HepG2 (cell line): ENCODE results near the gene STK32A. TPM values are rescaled to one million over a fixed set of nuclear protein-coding genes. Genes with fewer than 3 reads are reported as not detected.

Experiments used
- ARID5B ChIP-seq: IDR thresholded peaks from 2 replicates; pipeline ENCODE4 v1.4.0; 2020; ENCODE audit warnings: mild to moderate bottlenecking, missing genetic modification reagents
- ATM ChIP-seq: fragments of 450-650 bp; IDR thresholded peaks from 2 replicates; pipeline ENCODE4 v1.7.1; 2017; ENCODE audit warnings: mild to moderate bottlenecking, borderline replicate concordance
- CAMTA2 ChIP-seq: sonication (generic); formaldehyde crosslinking; IDR thresholded peaks from 2 replicates; pipeline ENCODE4 v1.4.0; 2020; ENCODE audit warnings: mild to moderate bottlenecking, missing genetic modification reagents, borderline replicate concordance
- CTCF ChIP-seq: sonication (generic); formaldehyde crosslinking; IDR thresholded peaks from 2 replicates; pipeline ENCODE4 v1.5.0; 2020; ENCODE audit warnings: mild to moderate bottlenecking, missing genetic modification reagents, moderate library complexity
- GTF3A ChIP-seq: sonication (generic); formaldehyde crosslinking; conservative IDR thresholded peaks from 2 replicates; pipeline ENCODE4 v1.4.0; 2020; ENCODE audit warnings: mild to moderate bottlenecking, missing genetic modification reagents
- HOXA3 ChIP-seq: sonication (generic); formaldehyde crosslinking; IDR thresholded peaks from 2 replicates; pipeline ENCODE4 v1.5.0; 2020; ENCODE audit warnings: missing genetic modification reagents
- KDM5B ChIP-seq: sonication (generic); formaldehyde crosslinking; IDR thresholded peaks from 2 replicates; pipeline ENCODE4 v1.4.0; 2020; ENCODE audit warnings: missing genetic modification reagents, mild to moderate bottlenecking, borderline replicate concordance
- KLF16 ChIP-seq, 2 experiments: sonication (generic) in 1 of 2; formaldehyde crosslinking in 1 of 2; IDR thresholded peaks; 2 replicates each; pipeline versions ENCODE4 v1.6.1 to v1.8.0; 2016 to 2023; ENCODE audit warnings: missing genetic modification reagents in 2 of 2, missing compliant biosample characterization in 1 of 2
- NONO ChIP-seq, 2 experiments: fragments of 450-650 bp in 1 of 2; sonication (generic) in 1 of 2; formaldehyde crosslinking in 1 of 2; IDR thresholded peaks in 1 of 2; conservative IDR thresholded peaks in 1 of 2; 2 replicates each; pipeline versions ENCODE4 v1.6.1 to v1.8.0; 2017 to 2022; ENCODE audit warnings: mild to moderate bottlenecking in 1 of 2, missing genetic modification reagents in 1 of 2, moderate library complexity in 1 of 2
- SATB2 ChIP-seq: sonication (generic); formaldehyde crosslinking; IDR thresholded peaks from 2 replicates; pipeline ENCODE4 v1.5.0; 2020; ENCODE audit warnings: missing genetic modification reagents
- SNAPC4 ChIP-seq: sonication (generic); formaldehyde crosslinking; IDR thresholded peaks from 2 replicates; pipeline ENCODE4 v1.4.0; 2020; ENCODE audit warnings: mild to moderate bottlenecking, missing genetic modification reagents
- SNRNP70 ChIP-seq: fragments of 200-400 bp; formaldehyde crosslinking; IDR thresholded peaks from 2 replicates; pipeline ENCODE4 v1.6.1; 2017; ENCODE audit warnings: mild to moderate bottlenecking, low read depth, low read length, moderate library complexity
- STAG1 ChIP-seq: sonication (generic); formaldehyde crosslinking; IDR thresholded peaks from 2 replicates; pipeline ENCODE4 v1.4.0; 2020; ENCODE audit warnings: missing genetic modification reagents
- ZNF225 ChIP-seq: sonication (generic); formaldehyde crosslinking; IDR thresholded peaks from 2 replicates; pipeline ENCODE4 v1.4.0; 2020; ENCODE audit warnings: mild to moderate bottlenecking, missing genetic modification reagents
- ZNF235 ChIP-seq: sonication (generic); formaldehyde crosslinking; IDR thresholded peaks from 2 replicates; pipeline ENCODE4 v1.8.1; 2023; ENCODE audit warnings: mild to moderate bottlenecking, missing genetic modification reagents, borderline replicate concordance
- ZNF496 ChIP-seq: sonication (generic); formaldehyde crosslinking; IDR thresholded peaks from 2 replicates; pipeline ENCODE4 v1.8.1; 2023; ENCODE audit warnings: mild to moderate bottlenecking, moderate library complexity, missing genetic modification reagents; ENCODE audit not compliant: insufficient replicate concordance
- ZNF549 ChIP-seq: sonication (generic); formaldehyde crosslinking; IDR thresholded peaks from 2 replicates; pipeline ENCODE4 v1.5.0; 2020; ENCODE audit warnings: missing genetic modification reagents
- ZNF678 ChIP-seq: sonication (generic); formaldehyde crosslinking; IDR thresholded peaks from 2 replicates; pipeline ENCODE4 v1.4.0; 2020; ENCODE audit warnings: mild to moderate bottlenecking, missing genetic modification reagents
- polyA plus RNA-seq, 8 experiments: library from polyadenylated mRNA; depleted of rRNA in 3 of 8; stranded (reverse) in 7 of 8; unstranded in 1 of 8; fragments of >200 nt; fragmentation: Illumina TruSeq in 4 of 8; extraction: Trizol in 4 of 8; gene quantifications; 2 replicates each; pipeline versions ENCODE4 v1.2.1 to v1.2.3, GENCODE V29; 2011 to 2016; ENCODE audit warnings: low read depth in 4 of 8, missing spikeins in 1 of 8, mixed read lengths in 1 of 8; ENCODE audit not compliant: insufficient read depth in 1 of 8
- total RNA-seq, 5 experiments: library from RNA; depleted of rRNA; stranded (reverse); fragments of >200 nt; fragmentation: Illumina TruSeq; extraction: Trizol; gene quantifications; 2 replicates each; pipeline ENCODE4 v1.2.3, GENCODE V29; 2016; ENCODE audit warnings: low read depth in 1 of 5

Gene STK32A
- total and polyA plus RNA-seq, 2 of the 13 experiments (the other 11 are each of a cell fraction or from before 2014, with no cell fraction given), result not detected

DNA sequence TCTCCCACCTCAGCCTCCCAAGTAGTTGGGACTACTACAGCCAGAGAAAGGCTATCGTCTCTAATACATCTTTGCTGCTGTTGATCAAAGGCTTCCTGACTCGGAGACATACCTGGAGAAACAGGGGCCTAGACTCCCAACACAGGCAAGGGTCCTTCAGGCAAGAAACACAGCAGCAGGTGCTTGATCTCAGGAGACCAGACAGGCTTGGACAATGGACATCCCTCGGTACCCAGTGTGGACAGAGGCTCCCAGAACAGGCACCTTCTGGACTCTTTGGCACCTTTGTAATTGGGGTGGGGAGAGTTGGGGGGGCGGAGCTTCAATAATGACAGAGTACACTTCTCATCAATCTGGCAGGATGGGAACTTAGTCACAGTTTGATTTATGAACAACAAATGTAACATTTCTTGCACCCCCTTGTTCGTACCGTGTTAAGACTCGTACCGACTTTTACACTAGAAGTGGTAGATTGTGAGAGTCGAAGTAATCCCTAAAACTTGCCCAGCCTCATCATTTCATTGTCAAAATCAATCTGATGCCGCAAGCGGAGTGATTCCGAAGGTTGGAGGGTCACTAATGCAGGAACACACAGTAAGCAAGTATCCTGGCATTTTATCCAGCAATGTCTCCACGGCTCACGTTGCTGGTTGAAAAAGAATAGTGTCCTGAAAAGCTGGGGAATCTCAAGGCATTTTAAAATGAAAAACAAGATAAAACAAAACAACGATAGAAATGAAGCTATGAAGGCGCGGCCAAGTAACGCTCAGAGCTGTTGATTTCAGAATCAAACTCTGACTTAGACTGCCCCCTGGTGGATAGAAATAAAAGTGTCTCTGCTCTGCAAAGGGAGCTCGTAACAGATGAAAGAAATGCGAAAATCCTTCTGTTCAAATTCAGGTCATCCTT is 46.4 kb upstream of the STK32A start (continued):
- TF ChIP-seq KDM5B (no peak), STAG1 (peak; percentile 91), ATM (no peak), ZNF225 (CRISPR knock-in tag) (no peak), SNAPC4 (CRISPR knock-in tag) (no peak), ZNF678 (CRISPR knock-in tag) (no peak), ZNF496 (CRISPR knock-in tag) (no peak), CTCF (peak; percentile 83), ZNF549 (CRISPR knock-in tag) (no peak), SATB2 (CRISPR knock-in tag) (no peak), ARID5B (CRISPR knock-in tag) (0 out of 2 replicates have a peak, but pooled peaks have one; percentile 19), ZNF235 (CRISPR knock-in tag) (no peak), CAMTA2 (no peak), NONO (IDR thresholded peaks at IDR 0.05) (no peak), NONO (CRISPR knock-in tag; conservative IDR thresholded peaks at IDR 0.05) (no peak), SNRNP70 (no peak), GTF3A (no peak), HOXA3 (CRISPR knock-in tag) (no peak), KLF16 (CRISPR knock-in tag; IDR thresholded peaks at IDR 0.05) (0 out of 4 replicates have a peak, but pooled peaks of 1 of the 2 experiments have one; percentile 32)
